GM23338 (cell line): ENCODE measurements around the gene ADAMTS20. TPM values are rescaled to one million over a fixed set of nuclear protein-coding genes. Genes with fewer than 3 reads are reported as not detected.

Source experiments
- ATAC-seq: fragments of 200-7000 bp; cut with Tn5 transposase; 3 replicates; pipeline ENCODE4 v1.9.1; 2020
- DNase-seq: peaks from one replicate; pipeline ENCODE4 v3.0.0-alpha.2; 2015; ENCODE audit warnings: low spot score
- H2AFZ ChIP-seq: fragments of 200-600 bp; sonication (generic); 2 replicates; pipeline ENCODE4 v1.8.0; 2016; ENCODE audit warnings: antibody characterized with exemption, mild to moderate bottlenecking, moderate library complexity
- H3F3A ChIP-seq: fragments of 200-600 bp; sonication (generic); replicated peaks from 2 replicates; pipeline ENCODE4 v1.8.0; 2017; ENCODE audit warnings: antibody characterized with exemption, mixed run types, low read depth
- H3K27ac ChIP-seq: fragments of 200-600 bp; sonication (generic); 2 replicates; pipeline ENCODE4 v1.6.1; 2016; ENCODE audit warnings: low read depth
- H3K27me3 ChIP-seq: fragments of 200-600 bp; sonication (generic); 2 replicates; pipeline ENCODE4 v1.8.0; 2016; ENCODE audit warnings: mild to moderate bottlenecking, mixed run types, moderate library complexity; ENCODE audit not compliant: insufficient read depth
- H3K36me3 ChIP-seq: fragments of 200-600 bp; sonication (generic); 2 replicates; pipeline ENCODE4 v1.8.0; 2016; ENCODE audit warnings: mild to moderate bottlenecking; ENCODE audit not compliant: insufficient read depth
- H3K4me1 ChIP-seq: fragments of 200-600 bp; sonication (generic); 2 replicates; pipeline ENCODE4 v1.8.0; 2016; ENCODE audit warnings: mild to moderate bottlenecking, moderate library complexity; ENCODE audit not compliant: insufficient read depth
- H3K4me2 ChIP-seq: fragments of 200-600 bp; sonication (generic); 2 replicates; pipeline ENCODE4 v1.7.1; 2017; ENCODE audit warnings: mixed run types
- H3K4me3 ChIP-seq: fragments of 200-600 bp; sonication (generic); 2 replicates; pipeline ENCODE4 v1.6.1; 2016; ENCODE audit warnings: mixed run types
- H3K79me2 ChIP-seq: fragments of 200-600 bp; sonication (generic); replicated peaks from 2 replicates; pipeline ENCODE4 v1.8.0; 2017; ENCODE audit warnings: mild to moderate bottlenecking; ENCODE audit not compliant: insufficient read depth
- H3K9me2 ChIP-seq: fragments of 200-600 bp; sonication (generic); 2 replicates; pipeline ENCODE4 v1.8.0; 2017; ENCODE audit not compliant: insufficient read depth
- H4K20me1 ChIP-seq: fragments of 200-600 bp; sonication (generic); replicated peaks from 2 replicates; pipeline ENCODE4 v1.8.0; 2017; ENCODE audit warnings: mild to moderate bottlenecking; ENCODE audit not compliant: insufficient read depth
- H3K27ac Mint-ChIP-seq: 2 replicates; pipeline ENCODE4 v1.8.0; 2020; ENCODE audit warnings: inconsistent platforms, mild to moderate bottlenecking, moderate library complexity, mixed read lengths
- H3K27me3 Mint-ChIP-seq: 3 replicates; pipeline ENCODE4 v1.8.0; 2022; ENCODE audit warnings: low read depth, mild to moderate bottlenecking, moderate library complexity, mixed read lengths, inconsistent platforms; ENCODE audit not compliant: insufficient read depth, poor library complexity
- H3K36me3 Mint-ChIP-seq: 3 replicates; pipeline ENCODE4 v1.8.0; 2021; ENCODE audit warnings: low read depth, mild to moderate bottlenecking, inconsistent platforms, moderate library complexity, mixed read lengths
- H3K4me1 Mint-ChIP-seq: 3 replicates; pipeline ENCODE4 v1.8.0; 2020; ENCODE audit warnings: mild to moderate bottlenecking, inconsistent platforms, mixed read lengths
- H3K4me3 Mint-ChIP-seq: 3 replicates; pipeline ENCODE4 v1.8.0; 2021; ENCODE audit warnings: moderate library complexity, mild to moderate bottlenecking, inconsistent platforms, mixed read lengths
- H3K9me3 Mint-ChIP-seq: 3 replicates; pipeline ENCODE4 v1.8.0; 2020; ENCODE audit warnings: moderate library complexity, mild to moderate bottlenecking, inconsistent platforms, mixed read lengths
- CREB1 ChIP-seq: fragments of 250-450 bp; sonication (Bioruptor Pico); IDR thresholded peaks from 2 replicates; pipeline ENCODE4 v1.5.0; 2020; ENCODE audit warnings: low read depth, mild to moderate bottlenecking, moderate library complexity
- EZH2 ChIP-seq: fragments of 200-600 bp; sonication (generic); IDR thresholded peaks from one replicate; pipeline ENCODE4 v1.8.0; 2017; ENCODE audit warnings: antibody characterized with exemption, mild to moderate bottlenecking, low read depth; ENCODE audit not compliant: unreplicated experiment
- EZH2phosphoT487 ChIP-seq: fragments of 200-600 bp; sonication (generic); IDR thresholded peaks from one replicate; pipeline ENCODE4 v1.8.1; 2018; ENCODE audit warnings: antibody characterized with exemption; ENCODE audit not compliant: unreplicated experiment
- JUNB ChIP-seq: IDR thresholded peaks from one replicate; pipeline ENCODE4 v1.6.1; 2016; ENCODE audit warnings: antibody characterized with exemption; ENCODE audit not compliant: unreplicated experiment
- NANOG ChIP-seq: IDR thresholded peaks from 2 replicates; pipeline ENCODE4 v1.6.1; 2016; ENCODE audit warnings: antibody characterized with exemption, borderline replicate concordance
- POLR2AphosphoS5 ChIP-seq: IDR thresholded peaks from 2 replicates; pipeline ENCODE4 v1.6.1; 2016; ENCODE audit warnings: antibody characterized with exemption, low read depth
- STAT1 ChIP-seq: IDR thresholded peaks from one replicate; pipeline ENCODE4 v1.6.1; 2016; ENCODE audit warnings: antibody characterized with exemption; ENCODE audit not compliant: unreplicated experiment
- ZNF114 ChIP-seq: fragments of 250-450 bp; sonication (Bioruptor Pico); IDR thresholded peaks from 2 replicates; pipeline ENCODE4 v1.5.0; 2020; ENCODE audit warnings: mild to moderate bottlenecking, moderate library complexity
- ZNF331 ChIP-seq: fragments of 250-450 bp; sonication (Bioruptor Pico); IDR thresholded peaks from 2 replicates; pipeline ENCODE4 v1.5.0; 2020; ENCODE audit warnings: low read depth, mild to moderate bottlenecking, moderate library complexity
- polyA plus RNA-seq: library from polyadenylated mRNA; unstranded; fragments of >200 nt; fragmentation: Nextera tagmentation; extraction: Ambion mirVana; gene quantifications from 2 replicates; pipeline ENCODE4 v1.2.1, GENCODE V29; 2016
- total RNA-seq: library from RNA; depleted of rRNA; stranded (reverse); fragments of >200 nt; shearing (Covaris generic); gene quantifications from 2 replicates; pipeline ENCODE4 v1.2.3, GENCODE V29; 2014
- TF ChIP-seq, protein P1 (sequence below): IDR thresholded peaks from 2 replicates; pipeline ENCODE4 v1.6.1; 2016; ENCODE audit warnings: antibody characterized with exemption
- TF ChIP-seq, protein P2 (sequence below), 2 experiments: fragments of 200-600 bp in 1 of 2; sonication (generic) in 1 of 2; conservative IDR thresholded peaks; 2 replicates each; pipeline versions ENCODE4 v1.5.1 to v1.6.1; 2016 to 2017; ENCODE audit warnings: antibody characterized with exemption in 2 of 2, low read depth in 2 of 2, mild to moderate bottlenecking in 2 of 2, moderate library complexity in 1 of 2
- TF ChIP-seq, protein P3 (sequence below): IDR thresholded peaks from one replicate; pipeline ENCODE4 v1.6.1; 2018; ENCODE audit warnings: antibody characterized with exemption; ENCODE audit not compliant: unreplicated experiment
- TF ChIP-seq, protein P4 (sequence below): fragments of 250-450 bp; sonication (Bioruptor Pico); IDR thresholded peaks from 2 replicates; pipeline ENCODE4 v1.5.0; 2020; ENCODE audit warnings: mild to moderate bottlenecking, moderate library complexity

ADAMTS20 gene
- total and polyA plus RNA-seq, 2 experiments from 2014 or later = 2.0 to 9.3 TPM

DNA sequence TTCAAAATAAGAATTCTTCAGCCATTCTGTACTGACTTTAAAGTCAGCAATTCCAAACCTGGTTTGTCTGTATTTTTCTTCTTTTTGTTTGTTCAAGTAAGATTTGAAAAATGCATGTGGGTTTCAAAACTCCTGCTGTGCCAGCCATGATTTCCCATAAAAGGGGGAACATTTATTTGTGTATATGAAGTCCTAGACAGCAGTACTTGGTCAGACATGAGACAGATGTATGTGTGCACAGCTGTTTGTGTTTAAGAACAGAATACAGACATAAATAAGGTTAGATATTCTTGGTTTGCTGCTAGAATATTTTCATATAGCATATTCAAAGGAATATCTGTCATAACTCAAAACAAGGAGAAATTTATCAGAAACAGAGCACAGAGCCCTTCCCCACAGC is 236.0 kb downstream of the ADAMTS20 start:
- TF ChIP-seq CREB1 (CRISPR knock-in tag) = no peak
- TF ChIP-seq STAT1 = no peak
- no peak for TF ChIP-seq ZNF114
- TF ChIP-seq POLR2AphosphoS5 = no peak
- TF ChIP-seq ZNF331 = no peak
- no peak for TF ChIP-seq JUNB
- TF ChIP-seq EZH2 = no peak
- TF ChIP-seq, protein P1, sequence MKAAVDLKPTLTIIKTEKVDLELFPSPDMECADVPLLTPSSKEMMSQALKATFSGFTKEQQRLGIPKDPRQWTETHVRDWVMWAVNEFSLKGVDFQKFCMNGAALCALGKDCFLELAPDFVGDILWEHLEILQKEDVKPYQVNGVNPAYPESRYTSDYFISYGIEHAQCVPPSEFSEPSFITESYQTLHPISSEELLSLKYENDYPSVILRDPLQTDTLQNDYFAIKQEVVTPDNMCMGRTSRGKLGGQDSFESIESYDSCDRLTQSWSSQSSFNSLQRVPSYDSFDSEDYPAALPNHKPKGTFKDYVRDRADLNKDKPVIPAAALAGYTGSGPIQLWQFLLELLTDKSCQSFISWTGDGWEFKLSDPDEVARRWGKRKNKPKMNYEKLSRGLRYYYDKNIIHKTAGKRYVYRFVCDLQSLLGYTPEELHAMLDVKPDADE = no peak
- TF ChIP-seq EZH2phosphoT487 = no peak
- TF ChIP-seq, protein P2, sequence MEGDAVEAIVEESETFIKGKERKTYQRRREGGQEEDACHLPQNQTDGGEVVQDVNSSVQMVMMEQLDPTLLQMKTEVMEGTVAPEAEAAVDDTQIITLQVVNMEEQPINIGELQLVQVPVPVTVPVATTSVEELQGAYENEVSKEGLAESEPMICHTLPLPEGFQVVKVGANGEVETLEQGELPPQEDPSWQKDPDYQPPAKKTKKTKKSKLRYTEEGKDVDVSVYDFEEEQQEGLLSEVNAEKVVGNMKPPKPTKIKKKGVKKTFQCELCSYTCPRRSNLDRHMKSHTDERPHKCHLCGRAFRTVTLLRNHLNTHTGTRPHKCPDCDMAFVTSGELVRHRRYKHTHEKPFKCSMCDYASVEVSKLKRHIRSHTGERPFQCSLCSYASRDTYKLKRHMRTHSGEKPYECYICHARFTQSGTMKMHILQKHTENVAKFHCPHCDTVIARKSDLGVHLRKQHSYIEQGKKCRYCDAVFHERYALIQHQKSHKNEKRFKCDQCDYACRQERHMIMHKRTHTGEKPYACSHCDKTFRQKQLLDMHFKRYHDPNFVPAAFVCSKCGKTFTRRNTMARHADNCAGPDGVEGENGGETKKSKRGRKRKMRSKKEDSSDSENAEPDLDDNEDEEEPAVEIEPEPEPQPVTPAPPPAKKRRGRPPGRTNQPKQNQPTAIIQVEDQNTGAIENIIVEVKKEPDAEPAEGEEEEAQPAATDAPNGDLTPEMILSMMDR (conservative IDR thresholded peaks at IDR 0.05; ENCODE audit: low read depth in 2 of 2) = no peak
- TF ChIP-seq NANOG = no peak
- TF ChIP-seq, protein P3, sequence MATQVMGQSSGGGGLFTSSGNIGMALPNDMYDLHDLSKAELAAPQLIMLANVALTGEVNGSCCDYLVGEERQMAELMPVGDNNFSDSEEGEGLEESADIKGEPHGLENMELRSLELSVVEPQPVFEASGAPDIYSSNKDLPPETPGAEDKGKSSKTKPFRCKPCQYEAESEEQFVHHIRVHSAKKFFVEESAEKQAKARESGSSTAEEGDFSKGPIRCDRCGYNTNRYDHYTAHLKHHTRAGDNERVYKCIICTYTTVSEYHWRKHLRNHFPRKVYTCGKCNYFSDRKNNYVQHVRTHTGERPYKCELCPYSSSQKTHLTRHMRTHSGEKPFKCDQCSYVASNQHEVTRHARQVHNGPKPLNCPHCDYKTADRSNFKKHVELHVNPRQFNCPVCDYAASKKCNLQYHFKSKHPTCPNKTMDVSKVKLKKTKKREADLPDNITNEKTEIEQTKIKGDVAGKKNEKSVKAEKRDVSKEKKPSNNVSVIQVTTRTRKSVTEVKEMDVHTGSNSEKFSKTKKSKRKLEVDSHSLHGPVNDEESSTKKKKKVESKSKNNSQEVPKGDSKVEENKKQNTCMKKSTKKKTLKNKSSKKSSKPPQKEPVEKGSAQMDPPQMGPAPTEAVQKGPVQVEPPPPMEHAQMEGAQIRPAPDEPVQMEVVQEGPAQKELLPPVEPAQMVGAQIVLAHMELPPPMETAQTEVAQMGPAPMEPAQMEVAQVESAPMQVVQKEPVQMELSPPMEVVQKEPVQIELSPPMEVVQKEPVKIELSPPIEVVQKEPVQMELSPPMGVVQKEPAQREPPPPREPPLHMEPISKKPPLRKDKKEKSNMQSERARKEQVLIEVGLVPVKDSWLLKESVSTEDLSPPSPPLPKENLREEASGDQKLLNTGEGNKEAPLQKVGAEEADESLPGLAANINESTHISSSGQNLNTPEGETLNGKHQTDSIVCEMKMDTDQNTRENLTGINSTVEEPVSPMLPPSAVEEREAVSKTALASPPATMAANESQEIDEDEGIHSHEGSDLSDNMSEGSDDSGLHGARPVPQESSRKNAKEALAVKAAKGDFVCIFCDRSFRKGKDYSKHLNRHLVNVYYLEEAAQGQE = no peak
- TF ChIP-seq, protein P4, sequence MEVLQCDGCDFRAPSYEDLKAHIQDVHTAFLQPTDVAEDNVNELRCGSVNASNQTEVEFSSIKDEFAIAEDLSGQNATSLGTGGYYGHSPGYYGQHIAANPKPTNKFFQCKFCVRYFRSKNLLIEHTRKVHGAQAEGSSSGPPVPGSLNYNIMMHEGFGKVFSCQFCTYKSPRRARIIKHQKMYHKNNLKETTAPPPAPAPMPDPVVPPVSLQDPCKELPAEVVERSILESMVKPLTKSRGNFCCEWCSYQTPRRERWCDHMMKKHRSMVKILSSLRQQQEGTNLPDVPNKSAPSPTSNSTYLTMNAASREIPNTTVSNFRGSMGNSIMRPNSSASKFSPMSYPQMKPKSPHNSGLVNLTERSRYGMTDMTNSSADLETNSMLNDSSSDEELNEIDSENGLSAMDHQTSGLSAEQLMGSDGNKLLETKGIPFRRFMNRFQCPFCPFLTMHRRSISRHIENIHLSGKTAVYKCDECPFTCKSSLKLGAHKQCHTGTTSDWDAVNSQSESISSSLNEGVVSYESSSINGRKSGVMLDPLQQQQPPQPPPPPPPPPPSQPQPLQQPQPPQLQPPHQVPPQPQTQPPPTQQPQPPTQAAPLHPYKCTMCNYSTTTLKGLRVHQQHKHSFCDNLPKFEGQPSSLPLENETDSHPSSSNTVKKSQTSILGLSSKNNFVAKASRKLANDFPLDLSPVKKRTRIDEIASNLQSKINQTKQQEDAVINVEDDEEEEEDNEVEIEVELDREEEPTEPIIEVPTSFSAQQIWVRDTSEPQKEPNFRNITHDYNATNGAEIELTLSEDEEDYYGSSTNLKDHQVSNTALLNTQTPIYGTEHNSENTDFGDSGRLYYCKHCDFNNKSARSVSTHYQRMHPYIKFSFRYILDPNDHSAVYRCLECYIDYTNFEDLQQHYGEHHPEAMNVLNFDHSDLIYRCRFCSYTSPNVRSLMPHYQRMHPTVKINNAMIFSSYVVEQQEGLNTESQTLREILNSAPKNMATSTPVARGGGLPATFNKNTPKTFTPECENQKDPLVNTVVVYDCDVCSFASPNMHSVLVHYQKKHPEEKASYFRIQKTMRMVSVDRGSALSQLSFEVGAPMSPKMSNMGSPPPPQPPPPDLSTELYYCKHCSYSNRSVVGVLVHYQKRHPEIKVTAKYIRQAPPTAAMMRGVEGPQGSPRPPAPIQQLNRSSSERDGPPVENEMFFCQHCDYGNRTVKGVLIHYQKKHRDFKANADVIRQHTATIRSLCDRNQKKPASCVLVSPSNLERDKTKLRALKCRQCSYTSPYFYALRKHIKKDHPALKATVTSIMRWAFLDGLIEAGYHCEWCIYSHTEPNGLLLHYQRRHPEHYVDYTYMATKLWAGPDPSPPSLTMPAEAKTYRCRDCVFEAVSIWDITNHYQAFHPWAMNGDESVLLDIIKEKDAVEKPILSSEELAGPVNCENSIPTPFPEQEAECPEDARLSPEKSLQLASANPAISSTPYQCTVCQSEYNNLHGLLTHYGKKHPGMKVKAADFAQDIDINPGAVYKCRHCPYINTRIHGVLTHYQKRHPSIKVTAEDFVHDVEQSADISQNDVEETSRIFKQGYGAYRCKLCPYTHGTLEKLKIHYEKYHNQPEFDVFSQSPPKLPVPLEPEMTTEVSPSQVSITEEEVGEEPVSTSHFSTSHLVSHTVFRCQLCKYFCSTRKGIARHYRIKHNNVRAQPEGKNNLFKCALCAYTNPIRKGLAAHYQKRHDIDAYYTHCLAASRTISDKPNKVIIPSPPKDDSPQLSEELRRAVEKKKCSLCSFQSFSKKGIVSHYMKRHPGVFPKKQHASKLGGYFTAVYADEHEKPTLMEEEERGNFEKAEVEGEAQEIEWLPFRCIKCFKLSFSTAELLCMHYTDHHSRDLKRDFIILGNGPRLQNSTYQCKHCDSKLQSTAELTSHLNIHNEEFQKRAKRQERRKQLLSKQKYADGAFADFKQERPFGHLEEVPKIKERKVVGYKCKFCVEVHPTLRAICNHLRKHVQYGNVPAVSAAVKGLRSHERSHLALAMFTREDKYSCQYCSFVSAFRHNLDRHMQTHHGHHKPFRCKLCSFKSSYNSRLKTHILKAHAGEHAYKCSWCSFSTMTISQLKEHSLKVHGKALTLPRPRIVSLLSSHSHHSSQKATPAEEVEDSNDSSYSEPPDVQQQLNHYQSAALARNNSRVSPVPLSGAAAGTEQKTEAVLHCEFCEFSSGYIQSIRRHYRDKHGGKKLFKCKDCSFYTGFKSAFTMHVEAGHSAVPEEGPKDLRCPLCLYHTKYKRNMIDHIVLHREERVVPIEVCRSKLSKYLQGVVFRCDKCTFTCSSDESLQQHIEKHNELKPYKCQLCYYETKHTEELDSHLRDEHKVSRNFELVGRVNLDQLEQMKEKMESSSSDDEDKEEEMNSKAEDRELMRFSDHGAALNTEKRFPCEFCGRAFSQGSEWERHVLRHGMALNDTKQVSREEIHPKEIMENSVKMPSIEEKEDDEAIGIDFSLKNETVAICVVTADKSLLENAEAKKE (CRISPR knock-in tag) = no peak
- no peak overlapping the region for H3K4me3 Mint-ChIP-seq
- no peaks in the 10 kb centered on the region for H3K79me2 ChIP-seq
- H3K4me1 ChIP-seq = no peaks in the 10 kb centered on the region
- H3K27me3 Mint-ChIP-seq = no peaks in the 10 kb centered on the region
- H3K9me2 ChIP-seq = no peaks in the 10 kb centered on the region
- no peaks in the 10 kb centered on the region for H3K36me3 Mint-ChIP-seq
- H3K4me2 ChIP-seq = no peak overlapping the region
- no peaks in the 10 kb centered on the region for H3K27me3 ChIP-seq
- H3K4me3 ChIP-seq = no peak overlapping the region
- no peak overlapping the region for H3K27ac ChIP-seq
- DNase-seq (no peak), ATAC-seq (no peak)
- no peaks in the 10 kb centered on the region for H4K20me1 ChIP-seq
- H3K4me1 Mint-ChIP-seq = no peaks in the 10 kb centered on the region
- no peak overlapping the region for H2AFZ ChIP-seq
- no peaks in the 10 kb centered on the region; the same call in 2 of the 3 replicates for H3K9me3 Mint-ChIP-seq
- no peaks in the 10 kb centered on the region for H3K36me3 ChIP-seq
- no peak overlapping the region for H3K27ac Mint-ChIP-seq
- no peaks in the 10 kb centered on the region for H3F3A ChIP-seq
